Measurements from ENCODE around the gene TTF2. TPM values are rescaled to one million over a fixed set of nuclear protein-coding genes. Genes with fewer than 3 reads are reported as not detected.
"Not testable (repeated sequence)": the region's sequence is repeated elsewhere in the genome, so short reads cannot be mapped to it uniquely, and the experiment has no call there.

Gene TTF2
- total and polyA plus RNA-seq, 2 experiments from 2014 or later: 84.7 to 85.4 TPM

DNA sequence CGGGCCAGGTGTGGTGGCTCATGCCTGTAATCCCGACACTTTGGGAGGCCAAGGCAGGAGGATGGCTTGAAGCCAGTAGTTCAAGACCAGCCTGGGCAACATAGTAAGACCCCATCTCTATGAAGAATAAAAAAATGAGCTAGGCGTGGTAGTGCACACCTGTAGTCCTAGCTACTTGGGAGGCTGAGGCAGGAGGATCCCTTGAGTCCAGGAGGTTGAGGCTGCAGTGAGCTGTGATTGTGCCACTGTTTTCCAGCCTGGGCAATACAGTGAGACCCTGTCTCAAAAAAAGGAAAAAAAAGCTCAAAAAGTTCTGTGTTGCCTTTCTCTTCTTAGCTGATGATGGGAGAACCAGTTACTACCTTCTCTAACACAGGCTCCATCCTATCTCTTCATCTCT, 41.7 kb downstream of the TTF2 start:
- not testable (repeated sequence) for H3K9me2 ChIP-seq (ENCODE audit: insufficient read depth); H3K4me3 ChIP-seq; H3K27me3 Mint-ChIP-seq (ENCODE audit: insufficient read depth, low read depth, poor library complexity); H3K4me2 ChIP-seq; H3K27ac ChIP-seq (ENCODE audit: low read depth); H3K4me3 Mint-ChIP-seq; H4K20me1 ChIP-seq (replicated peaks; ENCODE audit: insufficient read depth); H3K27ac Mint-ChIP-seq; H2AFZ ChIP-seq; H3K4me1 Mint-ChIP-seq; DNase-seq (ENCODE audit: low spot score); ATAC-seq; H3K9me3 Mint-ChIP-seq; H3K27me3 ChIP-seq (ENCODE audit: insufficient read depth); H3K79me2 ChIP-seq (replicated peaks; ENCODE audit: insufficient read depth); H3F3A ChIP-seq (replicated peaks; ENCODE audit: low read depth); H3K4me1 ChIP-seq (ENCODE audit: insufficient read depth)
- peaks cover 70% of the 10 kb centered on the region for H3K36me3 Mint-ChIP-seq (ENCODE audit: low read depth)
- H3K36me3 ChIP-seq (ENCODE audit: insufficient read depth): peaks cover 73% of the 10 kb centered on the region

DNA sequence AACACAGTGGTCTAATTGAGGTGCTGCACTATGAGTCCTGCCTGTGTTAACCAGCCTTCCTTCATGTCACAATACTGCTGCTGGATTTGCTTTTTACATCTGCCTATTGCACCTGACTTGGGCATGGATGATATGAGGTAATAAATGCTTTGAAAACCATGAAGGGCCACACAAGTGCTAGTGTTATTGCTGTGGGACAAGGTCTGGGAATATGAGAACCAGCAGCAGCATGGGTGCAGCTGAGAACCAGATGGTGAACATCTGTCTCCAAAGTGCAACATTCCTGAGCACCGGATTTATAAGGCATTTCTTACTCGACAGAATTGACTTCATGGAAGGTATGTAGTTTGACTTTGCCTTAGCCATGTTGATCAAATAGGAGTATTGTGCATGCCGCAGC, 44.9 kb downstream of the TTF2 start:
- peaks cover 71% of the 10 kb centered on the region for H3K36me3 Mint-ChIP-seq (ENCODE audit: low read depth)

DNA sequence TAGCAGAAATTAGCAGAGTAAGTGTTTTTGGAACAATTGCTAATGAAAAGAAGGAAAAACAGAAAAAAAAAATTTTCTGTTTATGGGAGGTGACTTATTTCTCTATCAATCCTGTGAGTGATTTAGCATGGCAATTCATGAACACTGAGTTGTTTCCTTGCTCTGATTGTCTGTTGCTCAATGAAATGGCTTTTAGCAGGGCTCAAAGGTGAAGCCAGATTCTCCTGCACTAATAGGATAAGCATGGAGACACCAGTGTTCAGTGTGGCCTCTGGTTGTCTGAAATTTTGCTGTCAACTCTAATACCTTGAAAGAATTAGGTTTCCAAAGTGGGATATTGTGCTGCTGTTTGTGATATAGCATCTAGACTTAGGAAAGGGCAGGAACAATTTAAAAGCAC, 45.6 kb downstream of the TTF2 start:
- no peak overlapping the region for H3K27ac Mint-ChIP-seq
- no peaks in the 10 kb centered on the region for H3K4me1 ChIP-seq (ENCODE audit: insufficient read depth)
- H3F3A ChIP-seq (replicated peaks; ENCODE audit: low read depth): no peaks in the 10 kb centered on the region; the same call in 1 of the 2 replicates
- no peaks in the 10 kb centered on the region for H3K9me2 ChIP-seq (ENCODE audit: insufficient read depth)
- no peaks in the 10 kb centered on the region for H3K4me1 Mint-ChIP-seq
- no peak overlapping the region for H3K4me3 Mint-ChIP-seq
- no peaks in the 10 kb centered on the region for H3K27me3 ChIP-seq (ENCODE audit: insufficient read depth)
- DNase-seq (ENCODE audit: low spot score): no peak
- H3K9me3 Mint-ChIP-seq: no peaks in the 10 kb centered on the region
- peaks cover 48% of the 10 kb centered on the region for H3K36me3 ChIP-seq (ENCODE audit: insufficient read depth)
- no peaks in the 10 kb centered on the region; the same call in 1 of the 2 replicates for H4K20me1 ChIP-seq (replicated peaks; ENCODE audit: insufficient read depth)
- peaks cover 4% of the 10 kb centered on the region for H3K27me3 Mint-ChIP-seq (ENCODE audit: insufficient read depth, low read depth, poor library complexity)
- no peak overlapping the region for H2AFZ ChIP-seq
- H3K4me3 ChIP-seq: no peak overlapping the region
- no peak for ATAC-seq
- H3K27ac ChIP-seq (ENCODE audit: low read depth): no peak overlapping the region
- H3K79me2 ChIP-seq (replicated peaks; ENCODE audit: insufficient read depth): no peaks in the 10 kb centered on the region
- no peak overlapping the region for H3K4me2 ChIP-seq
- H3K36me3 Mint-ChIP-seq (ENCODE audit: low read depth): peaks cover 67% of the 10 kb centered on the region
- no peak for TF ChIP-seq EZH2 (IDR thresholded peaks at IDR 0.05; ENCODE audit: low read depth, unreplicated experiment)
- no peak for TF ChIP-seq ZNF331 (CRISPR knock-in tag; IDR thresholded peaks at IDR 0.05; ENCODE audit: low read depth)
- TF ChIP-seq, protein P1, sequence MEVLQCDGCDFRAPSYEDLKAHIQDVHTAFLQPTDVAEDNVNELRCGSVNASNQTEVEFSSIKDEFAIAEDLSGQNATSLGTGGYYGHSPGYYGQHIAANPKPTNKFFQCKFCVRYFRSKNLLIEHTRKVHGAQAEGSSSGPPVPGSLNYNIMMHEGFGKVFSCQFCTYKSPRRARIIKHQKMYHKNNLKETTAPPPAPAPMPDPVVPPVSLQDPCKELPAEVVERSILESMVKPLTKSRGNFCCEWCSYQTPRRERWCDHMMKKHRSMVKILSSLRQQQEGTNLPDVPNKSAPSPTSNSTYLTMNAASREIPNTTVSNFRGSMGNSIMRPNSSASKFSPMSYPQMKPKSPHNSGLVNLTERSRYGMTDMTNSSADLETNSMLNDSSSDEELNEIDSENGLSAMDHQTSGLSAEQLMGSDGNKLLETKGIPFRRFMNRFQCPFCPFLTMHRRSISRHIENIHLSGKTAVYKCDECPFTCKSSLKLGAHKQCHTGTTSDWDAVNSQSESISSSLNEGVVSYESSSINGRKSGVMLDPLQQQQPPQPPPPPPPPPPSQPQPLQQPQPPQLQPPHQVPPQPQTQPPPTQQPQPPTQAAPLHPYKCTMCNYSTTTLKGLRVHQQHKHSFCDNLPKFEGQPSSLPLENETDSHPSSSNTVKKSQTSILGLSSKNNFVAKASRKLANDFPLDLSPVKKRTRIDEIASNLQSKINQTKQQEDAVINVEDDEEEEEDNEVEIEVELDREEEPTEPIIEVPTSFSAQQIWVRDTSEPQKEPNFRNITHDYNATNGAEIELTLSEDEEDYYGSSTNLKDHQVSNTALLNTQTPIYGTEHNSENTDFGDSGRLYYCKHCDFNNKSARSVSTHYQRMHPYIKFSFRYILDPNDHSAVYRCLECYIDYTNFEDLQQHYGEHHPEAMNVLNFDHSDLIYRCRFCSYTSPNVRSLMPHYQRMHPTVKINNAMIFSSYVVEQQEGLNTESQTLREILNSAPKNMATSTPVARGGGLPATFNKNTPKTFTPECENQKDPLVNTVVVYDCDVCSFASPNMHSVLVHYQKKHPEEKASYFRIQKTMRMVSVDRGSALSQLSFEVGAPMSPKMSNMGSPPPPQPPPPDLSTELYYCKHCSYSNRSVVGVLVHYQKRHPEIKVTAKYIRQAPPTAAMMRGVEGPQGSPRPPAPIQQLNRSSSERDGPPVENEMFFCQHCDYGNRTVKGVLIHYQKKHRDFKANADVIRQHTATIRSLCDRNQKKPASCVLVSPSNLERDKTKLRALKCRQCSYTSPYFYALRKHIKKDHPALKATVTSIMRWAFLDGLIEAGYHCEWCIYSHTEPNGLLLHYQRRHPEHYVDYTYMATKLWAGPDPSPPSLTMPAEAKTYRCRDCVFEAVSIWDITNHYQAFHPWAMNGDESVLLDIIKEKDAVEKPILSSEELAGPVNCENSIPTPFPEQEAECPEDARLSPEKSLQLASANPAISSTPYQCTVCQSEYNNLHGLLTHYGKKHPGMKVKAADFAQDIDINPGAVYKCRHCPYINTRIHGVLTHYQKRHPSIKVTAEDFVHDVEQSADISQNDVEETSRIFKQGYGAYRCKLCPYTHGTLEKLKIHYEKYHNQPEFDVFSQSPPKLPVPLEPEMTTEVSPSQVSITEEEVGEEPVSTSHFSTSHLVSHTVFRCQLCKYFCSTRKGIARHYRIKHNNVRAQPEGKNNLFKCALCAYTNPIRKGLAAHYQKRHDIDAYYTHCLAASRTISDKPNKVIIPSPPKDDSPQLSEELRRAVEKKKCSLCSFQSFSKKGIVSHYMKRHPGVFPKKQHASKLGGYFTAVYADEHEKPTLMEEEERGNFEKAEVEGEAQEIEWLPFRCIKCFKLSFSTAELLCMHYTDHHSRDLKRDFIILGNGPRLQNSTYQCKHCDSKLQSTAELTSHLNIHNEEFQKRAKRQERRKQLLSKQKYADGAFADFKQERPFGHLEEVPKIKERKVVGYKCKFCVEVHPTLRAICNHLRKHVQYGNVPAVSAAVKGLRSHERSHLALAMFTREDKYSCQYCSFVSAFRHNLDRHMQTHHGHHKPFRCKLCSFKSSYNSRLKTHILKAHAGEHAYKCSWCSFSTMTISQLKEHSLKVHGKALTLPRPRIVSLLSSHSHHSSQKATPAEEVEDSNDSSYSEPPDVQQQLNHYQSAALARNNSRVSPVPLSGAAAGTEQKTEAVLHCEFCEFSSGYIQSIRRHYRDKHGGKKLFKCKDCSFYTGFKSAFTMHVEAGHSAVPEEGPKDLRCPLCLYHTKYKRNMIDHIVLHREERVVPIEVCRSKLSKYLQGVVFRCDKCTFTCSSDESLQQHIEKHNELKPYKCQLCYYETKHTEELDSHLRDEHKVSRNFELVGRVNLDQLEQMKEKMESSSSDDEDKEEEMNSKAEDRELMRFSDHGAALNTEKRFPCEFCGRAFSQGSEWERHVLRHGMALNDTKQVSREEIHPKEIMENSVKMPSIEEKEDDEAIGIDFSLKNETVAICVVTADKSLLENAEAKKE (CRISPR knock-in tag; IDR thresholded peaks at IDR 0.05): no peak
- TF ChIP-seq, protein P2, sequence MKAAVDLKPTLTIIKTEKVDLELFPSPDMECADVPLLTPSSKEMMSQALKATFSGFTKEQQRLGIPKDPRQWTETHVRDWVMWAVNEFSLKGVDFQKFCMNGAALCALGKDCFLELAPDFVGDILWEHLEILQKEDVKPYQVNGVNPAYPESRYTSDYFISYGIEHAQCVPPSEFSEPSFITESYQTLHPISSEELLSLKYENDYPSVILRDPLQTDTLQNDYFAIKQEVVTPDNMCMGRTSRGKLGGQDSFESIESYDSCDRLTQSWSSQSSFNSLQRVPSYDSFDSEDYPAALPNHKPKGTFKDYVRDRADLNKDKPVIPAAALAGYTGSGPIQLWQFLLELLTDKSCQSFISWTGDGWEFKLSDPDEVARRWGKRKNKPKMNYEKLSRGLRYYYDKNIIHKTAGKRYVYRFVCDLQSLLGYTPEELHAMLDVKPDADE (IDR thresholded peaks at IDR 0.05): no peak
- TF ChIP-seq, protein P3, sequence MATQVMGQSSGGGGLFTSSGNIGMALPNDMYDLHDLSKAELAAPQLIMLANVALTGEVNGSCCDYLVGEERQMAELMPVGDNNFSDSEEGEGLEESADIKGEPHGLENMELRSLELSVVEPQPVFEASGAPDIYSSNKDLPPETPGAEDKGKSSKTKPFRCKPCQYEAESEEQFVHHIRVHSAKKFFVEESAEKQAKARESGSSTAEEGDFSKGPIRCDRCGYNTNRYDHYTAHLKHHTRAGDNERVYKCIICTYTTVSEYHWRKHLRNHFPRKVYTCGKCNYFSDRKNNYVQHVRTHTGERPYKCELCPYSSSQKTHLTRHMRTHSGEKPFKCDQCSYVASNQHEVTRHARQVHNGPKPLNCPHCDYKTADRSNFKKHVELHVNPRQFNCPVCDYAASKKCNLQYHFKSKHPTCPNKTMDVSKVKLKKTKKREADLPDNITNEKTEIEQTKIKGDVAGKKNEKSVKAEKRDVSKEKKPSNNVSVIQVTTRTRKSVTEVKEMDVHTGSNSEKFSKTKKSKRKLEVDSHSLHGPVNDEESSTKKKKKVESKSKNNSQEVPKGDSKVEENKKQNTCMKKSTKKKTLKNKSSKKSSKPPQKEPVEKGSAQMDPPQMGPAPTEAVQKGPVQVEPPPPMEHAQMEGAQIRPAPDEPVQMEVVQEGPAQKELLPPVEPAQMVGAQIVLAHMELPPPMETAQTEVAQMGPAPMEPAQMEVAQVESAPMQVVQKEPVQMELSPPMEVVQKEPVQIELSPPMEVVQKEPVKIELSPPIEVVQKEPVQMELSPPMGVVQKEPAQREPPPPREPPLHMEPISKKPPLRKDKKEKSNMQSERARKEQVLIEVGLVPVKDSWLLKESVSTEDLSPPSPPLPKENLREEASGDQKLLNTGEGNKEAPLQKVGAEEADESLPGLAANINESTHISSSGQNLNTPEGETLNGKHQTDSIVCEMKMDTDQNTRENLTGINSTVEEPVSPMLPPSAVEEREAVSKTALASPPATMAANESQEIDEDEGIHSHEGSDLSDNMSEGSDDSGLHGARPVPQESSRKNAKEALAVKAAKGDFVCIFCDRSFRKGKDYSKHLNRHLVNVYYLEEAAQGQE (IDR thresholded peaks at IDR 0.05; ENCODE audit: unreplicated experiment): no peak
- no peak for TF ChIP-seq NANOG (IDR thresholded peaks at IDR 0.05; ENCODE audit: borderline replicate concordance)

More for the DNA sequence above, 44.9 kb downstream of the TTF2 start:
- H4K20me1 ChIP-seq (replicated peaks; ENCODE audit: insufficient read depth): no peaks in the 10 kb centered on the region; the same call in 1 of the 2 replicates
- no peak for TF ChIP-seq ZNF331 (CRISPR knock-in tag; IDR thresholded peaks at IDR 0.05; ENCODE audit: low read depth)
- Mint-ChIP-seq H3K4me1 (no peaks in the 10 kb centered on the region), H3K4me3 (no peak overlapping the region), H3K27ac (no peak overlapping the region), H3K27me3 (ENCODE audit: insufficient read depth, low read depth, poor library complexity) (peaks cover 4% of the 10 kb centered on the region), H3K9me3 (no peaks in the 10 kb centered on the region)
- no peak overlapping the region for H3K4me2 ChIP-seq
- H3K4me3 ChIP-seq: no peak overlapping the region
- DNase-seq (ENCODE audit: low spot score) (no peak), ATAC-seq (no peak)
- H2AFZ ChIP-seq: no peak overlapping the region
- no peaks in the 10 kb centered on the region for H3K9me2 ChIP-seq (ENCODE audit: insufficient read depth)
- H3K4me1 ChIP-seq (ENCODE audit: insufficient read depth): no peaks in the 10 kb centered on the region
- no peaks in the 10 kb centered on the region; the same call in 1 of the 2 replicates for H3F3A ChIP-seq (replicated peaks; ENCODE audit: low read depth)
- no peaks in the 10 kb centered on the region for H3K79me2 ChIP-seq (replicated peaks; ENCODE audit: insufficient read depth)
- no peak overlapping the region for H3K27ac ChIP-seq (ENCODE audit: low read depth)
- peaks cover 54% of the 10 kb centered on the region for H3K36me3 ChIP-seq (ENCODE audit: insufficient read depth)
- no peaks in the 10 kb centered on the region for H3K27me3 ChIP-seq (ENCODE audit: insufficient read depth)
